SK-N-SH (cell line): ENCODE data around the gene FCGR3B. TPM values are rescaled to one million over a fixed set of nuclear protein-coding genes. Genes with fewer than 3 reads are reported as not detected.
A peak's percentile ranks its signal among the peaks of the same experiment; 100 is the strongest.
"Not testable (repeated sequence)": the region's sequence is repeated elsewhere in the genome, so short reads cannot be mapped to it uniquely, and the experiment has no call there.

Experiments used
- CTCF ChIA-PET: fragments of 300-600, 350-600 bp; formaldehyde crosslinking; extraction: SDS; loops from one replicate; lab custom pipeline; 2021; lab: Yijun Ruan, JAX
- POLR2A ChIA-PET: fragments of 350-600 bp; sonication (Branson Sonifier 250); formaldehyde crosslinking; extraction: SDS; loops from one replicate; lab custom pipeline; 2020; ENCODE audit warnings: antibody characterized with exemption, inconsistent platforms; lab: Yijun Ruan, JAX
- DNase-seq: peaks from one replicate; pipeline ENCODE4 v3.0.0; 2012
- H2AFZ ChIP-seq: fragments of 200-600 bp; sonication (generic); 2 replicates; pipeline ENCODE4 v1.8.1; 2016; ENCODE audit warnings: antibody characterized with exemption, mild to moderate bottlenecking, low read depth
- H3F3A ChIP-seq: fragments of 200-600 bp; sonication (generic); replicated peaks from 2 replicates; pipeline ENCODE3; 2016; ENCODE audit warnings: antibody characterized with exemption, mild to moderate bottlenecking; ENCODE audit not compliant: insufficient read depth
- H3K27ac ChIP-seq, 2 experiments: fragments of 200-500 bp in 1 of 2; fragments of 200-600 bp in 1 of 2; sonication (Bioruptor generic) in 1 of 2; sonication (generic), shearing (Covaris generic) in 1 of 2; 2 replicates each; pipeline versions ENCODE4 v1.5.1 to v1.6.1; 2014 to 2016; ENCODE audit warnings: low read depth in 2 of 2, inconsistent platforms in 1 of 2, low read length in 1 of 2, mild to moderate bottlenecking in 1 of 2, mixed read lengths in 1 of 2
- H3K27me3 ChIP-seq: fragments of 200-600 bp; sonication (generic), shearing (Covaris generic); 2 replicates; pipeline ENCODE4 v1.6.1; 2016; ENCODE audit warnings: mixed run types; ENCODE audit not compliant: insufficient read depth
- H3K36me3 ChIP-seq, 2 experiments: fragments of 200-500 bp in 1 of 2; fragments of 200-600 bp in 1 of 2; sonication (Bioruptor generic) in 1 of 2; sonication (generic) in 1 of 2; replicated peaks in 1 of 2; 2 replicates each; pipeline versions ENCODE3 to v1.5.1; 2014 to 2016; ENCODE audit warnings: low read length in 1 of 2, mild to moderate bottlenecking in 1 of 2; ENCODE audit not compliant: insufficient read depth in 2 of 2, control insufficient read depth in 1 of 2
- H3K4me1 ChIP-seq, 2 experiments: fragments of 200-500 bp in 1 of 2; fragments of 200-600 bp in 1 of 2; sonication (Bioruptor generic) in 1 of 2; sonication (generic), shearing (Covaris generic) in 1 of 2; 2 replicates each; pipeline versions ENCODE4 v1.5.1 to v1.6.1; 2014 to 2016; ENCODE audit warnings: low read depth in 1 of 2, low read length in 1 of 2, mixed run types in 1 of 2; ENCODE audit not compliant: insufficient read depth in 2 of 2, control insufficient read depth in 1 of 2
- H3K4me2 ChIP-seq: fragments of 200-600 bp; sonication (generic), shearing (Covaris generic); 2 replicates; pipeline ENCODE4 v1.6.1; 2017; ENCODE audit warnings: mixed run types
- H3K4me3 ChIP-seq, 2 experiments: fragments of 200-500 bp in 1 of 2; fragments of 200-600 bp in 1 of 2; sonication (Bioruptor generic) in 1 of 2; sonication (generic), shearing (Covaris generic) in 1 of 2; 2 replicates each; pipeline versions ENCODE4 v1.5.1 to v1.8.1; 2014 to 2016; ENCODE audit warnings: low read depth in 2 of 2, inconsistent platforms in 1 of 2, low read length in 1 of 2, mild to moderate bottlenecking in 1 of 2, mixed read lengths in 1 of 2, moderate library complexity in 1 of 2
- H3K79me2 ChIP-seq: fragments of 200-600 bp; sonication (generic); 2 replicates; pipeline ENCODE4 v1.8.1; 2017; ENCODE audit warnings: mild to moderate bottlenecking; ENCODE audit not compliant: insufficient read depth
- H3K9ac ChIP-seq: fragments of 200-600 bp; sonication (generic); 2 replicates; pipeline ENCODE4 v1.6.1; 2017; ENCODE audit warnings: mixed run types
- H3K9me2 ChIP-seq: fragments of 200-600 bp; sonication (generic); 2 replicates; pipeline ENCODE4 v1.6.1; 2017; ENCODE audit warnings: mixed run types
- H3K9me3 ChIP-seq: fragments of 200-600 bp; sonication (generic); 2 replicates; pipeline ENCODE4 v1.6.1; 2017; ENCODE audit warnings: mixed run types, mild to moderate bottlenecking, moderate library complexity
- H4K20me1 ChIP-seq: fragments of 200-600 bp; sonication (generic); 2 replicates; pipeline ENCODE4 v1.6.1; 2017; ENCODE audit warnings: mild to moderate bottlenecking, mixed run types; ENCODE audit not compliant: insufficient read depth
- EP300 ChIP-seq, 2 experiments: IDR thresholded peaks; 2 replicates each; pipeline versions ENCODE4 v1.4.0 to v1.6.1; 2012; ENCODE audit warnings: borderline replicate concordance in 1 of 2, low read depth in 1 of 2, low read length in 1 of 2
- FOSL2 ChIP-seq: IDR thresholded peaks from 2 replicates; pipeline ENCODE4 v1.4.0; 2012; ENCODE audit warnings: low read depth, mild to moderate bottlenecking, moderate library complexity, borderline replicate concordance
- MAX ChIP-seq: IDR thresholded peaks from 2 replicates; pipeline ENCODE4 v1.4.0; 2012; ENCODE audit warnings: low read depth
- TEAD4 ChIP-seq: IDR thresholded peaks from 2 replicates; pipeline ENCODE4 v1.4.0; 2012; ENCODE audit warnings: mild to moderate bottlenecking, borderline replicate concordance; ENCODE audit not compliant: insufficient read depth
- WGBS: methylation state at CpG from one replicate; pipeline ENCODE4 v1.1.6; 2017; ENCODE audit warnings: low lambda C conversion rate; 5-methylcytosine and 5-hydroxymethylcytosine counted together
- polyA plus RNA-seq, 3 experiments: library from polyadenylated mRNA; depleted of rRNA; stranded (reverse); fragments of >200 nt; gene quantifications; 2 replicates each; pipeline ENCODE4 v1.2.3, GENCODE V29; 2012

Gene FCGR3B
- polyA plus RNA-seq, 1 of the 3 experiments (the other 2 are of a cell fraction) = not detected

GRCh38 chr1:161621181-161622000 is 9.6 kb downstream of the FCGR3B start:
- Histone ChIP-seq H3K9ac (peak overlapping the region; percentile 34; the same call in 1 of the 2 replicates), H3K4me2 (peak overlapping the region; percentile 81), H3K4me3 (peak overlapping the region; percentile 54), H2AFZ (peak overlapping the region; percentile 52; the same call in 1 of the 2 replicates)
- H3K9me3 ChIP-seq, H3F3A ChIP-seq, H3K27ac ChIP-seq, H3K36me3 ChIP-seq, H3K9me2 ChIP-seq, H3K79me2 ChIP-seq, POLR2A ChIA-PET, DNase-seq, H3K4me1 ChIP-seq, H4K20me1 ChIP-seq, H3K27me3 ChIP-seq: not testable (repeated sequence)
- TF ChIP-seq TEAD4 (peak; percentile 68; the same call in 1 of the 2 replicates), EP300 (IDR thresholded peaks at IDR 0.05; ENCODE audit: borderline replicate concordance in 1 of 2, low read depth in 1 of 2, low read length in 1 of 2) (0 out of 4 replicates have a peak, but pooled peaks of 1 of the 2 experiments have one; percentile 9), MAX (peak; percentile 38; the same call in 1 of the 2 replicates), FOSL2 (peak; percentile 41; the same call in 1 of the 2 replicates)
- CTCF ChIA-PET = interaction anchor here (0.6 kb wide), 1 partner anchor 124 kb away, joined by 3 read pairs; no protein-coding TSS in a partner anchor
- 3% methylated on average over 28 of the region's 41 CpGs for WGBS

GRCh38 chr1:161620399-161620798 is 10.6 kb downstream of the FCGR3B start:
- H3K4me2 ChIP-seq, H3K36me3 ChIP-seq, H3K4me3 ChIP-seq, H3K9ac ChIP-seq, H3K27ac ChIP-seq, H3K79me2 ChIP-seq, H2AFZ ChIP-seq, H3F3A ChIP-seq, DNase-seq, H4K20me1 ChIP-seq, H3K9me2 ChIP-seq, H3K9me3 ChIP-seq, POLR2A ChIA-PET, H3K4me1 ChIP-seq, H3K27me3 ChIP-seq: not testable (repeated sequence)
- 46% methylated on average over 7 of the region's 7 CpGs for WGBS
- CTCF ChIA-PET = interaction anchor here (0.6 kb wide), 1 partner anchor 123 kb away, joined by 3 read pairs; no protein-coding TSS in a partner anchor

- H2AFZ ChIP-seq, H3K79me2 ChIP-seq, H3K9ac ChIP-seq, H3K36me3 ChIP-seq, H4K20me1 ChIP-seq, H3K4me2 ChIP-seq, H3K4me3 ChIP-seq, H3K27ac ChIP-seq, H3K9me2 ChIP-seq, H3F3A ChIP-seq, H3K9me3 ChIP-seq, POLR2A ChIA-PET, H3K4me1 ChIP-seq, H3K27me3 ChIP-seq, CTCF ChIA-PET, DNase-seq: not testable (repeated sequence)
- 13% methylated on average over 4 of the region's 4 CpGs for WGBS
Measured at GRCh38 chr1:161618517-161618916, 12.5 kb downstream of the FCGR3B start.

GRCh38 chr1:161616417-161616816 is 14.6 kb downstream of the FCGR3B start:
- H4K20me1 ChIP-seq, DNase-seq, H3K4me3 ChIP-seq, CTCF ChIA-PET, POLR2A ChIA-PET, H3K4me1 ChIP-seq, H3F3A ChIP-seq, H3K27me3 ChIP-seq, H2AFZ ChIP-seq, H3K36me3 ChIP-seq, H3K27ac ChIP-seq, H3K9me3 ChIP-seq, H3K9ac ChIP-seq, H3K4me2 ChIP-seq, H3K79me2 ChIP-seq, H3K9me2 ChIP-seq: not testable (repeated sequence)
- WGBS = 44% methylated on average over 11 of the region's 30 CpGs

- peak overlapping the region in 1 of 2 experiments; percentile 80; a peak in 3 of 4 replicates for H3K27ac ChIP-seq
- DNase-seq, CTCF ChIA-PET, H3K79me2 ChIP-seq, H3K9me2 ChIP-seq, H3K9me3 ChIP-seq, H3K4me1 ChIP-seq, H3F3A ChIP-seq, H3K27me3 ChIP-seq, H3K36me3 ChIP-seq, POLR2A ChIA-PET, H4K20me1 ChIP-seq: not testable (repeated sequence)
- peak overlapping the region; percentile 74; the same call in 1 of the 2 replicates for H3K9ac ChIP-seq
- peak overlapping the region; percentile 78 for H3K4me2 ChIP-seq
- WGBS = 4% methylated on average over 4 of the region's 6 CpGs
- H2AFZ ChIP-seq = peak overlapping the region; percentile 81; the same call in 1 of the 2 replicates
- peak overlapping the region; percentile 55 to 65; a peak in 3 of 4 replicates for H3K4me3 ChIP-seq
Measured at GRCh38 chr1:161613142-161613514, 17.8 kb downstream of the FCGR3B start.
